K562 (cell line): ENCODE data around the gene KCTD17.

ENCODE experiments used
- CBX2 ChIP-seq: fragments of 200-600 bp; sonication (generic); IDR thresholded peaks from one replicate; pipeline ENCODE4 v1.6.1; 2012; ENCODE audit warnings: mild to moderate bottlenecking, low read length, inconsistent platforms; ENCODE audit not compliant: insufficient read depth, poor library complexity, severe bottlenecking
- DPF2 ChIP-seq: fragments of 450-650 bp; IDR thresholded peaks from 2 replicates; pipeline ENCODE4 v1.6.1; 2016
- EHMT2 ChIP-seq: fragments of 450-650 bp; IDR thresholded peaks from 2 replicates; pipeline ENCODE4 v1.6.1; 2018; ENCODE audit warnings: antibody characterized with exemption
- EZH2 ChIP-seq: IDR thresholded peaks from 2 replicates; pipeline ENCODE4 v1.6.1; 2012; ENCODE audit warnings: low read depth, mild to moderate bottlenecking, inconsistent platforms, low read length, borderline replicate concordance
- FOS ChIP-seq: IDR thresholded peaks from 3 replicates; pipeline ENCODE4 v1.6.1; 2011; ENCODE audit not compliant: insufficient read length; ENCODE audit errors: extremely low read depth
- MXI1 ChIP-seq: IDR thresholded peaks from 2 replicates; pipeline ENCODE4 v1.6.1; 2011; ENCODE audit warnings: low read depth, mild to moderate bottlenecking, improper control_type of control experiment, low read length
- TCF7L2 ChIP-seq: fragments of 150-350 bp; IDR thresholded peaks from 2 replicates; pipeline ENCODE4 v1.6.1; 2016; ENCODE audit warnings: low read depth, mild to moderate bottlenecking, low read length, moderate library complexity
- ZNF232 ChIP-seq: sonication (generic); formaldehyde crosslinking; IDR thresholded peaks from 2 replicates; pipeline ENCODE4 v1.8.0; 2022; ENCODE audit warnings: mild to moderate bottlenecking, missing genetic modification reagents
- TF ChIP-seq, protein P1 (sequence below), 3 experiments: IDR thresholded peaks in 2 of 3; conservative IDR thresholded peaks in 1 of 3; 2 replicates each; pipeline ENCODE4 v1.5.1; 2011 to 2012; ENCODE audit warnings: low read length in 3 of 3, mild to moderate bottlenecking in 3 of 3, control low read depth in 2 of 3, improper control_type of control experiment in 1 of 3, inconsistent platforms in 1 of 3, low read depth in 1 of 3, mixed read lengths in 1 of 3, moderate library complexity in 1 of 3; ENCODE audit not compliant: insufficient read depth in 2 of 3

DNA sequence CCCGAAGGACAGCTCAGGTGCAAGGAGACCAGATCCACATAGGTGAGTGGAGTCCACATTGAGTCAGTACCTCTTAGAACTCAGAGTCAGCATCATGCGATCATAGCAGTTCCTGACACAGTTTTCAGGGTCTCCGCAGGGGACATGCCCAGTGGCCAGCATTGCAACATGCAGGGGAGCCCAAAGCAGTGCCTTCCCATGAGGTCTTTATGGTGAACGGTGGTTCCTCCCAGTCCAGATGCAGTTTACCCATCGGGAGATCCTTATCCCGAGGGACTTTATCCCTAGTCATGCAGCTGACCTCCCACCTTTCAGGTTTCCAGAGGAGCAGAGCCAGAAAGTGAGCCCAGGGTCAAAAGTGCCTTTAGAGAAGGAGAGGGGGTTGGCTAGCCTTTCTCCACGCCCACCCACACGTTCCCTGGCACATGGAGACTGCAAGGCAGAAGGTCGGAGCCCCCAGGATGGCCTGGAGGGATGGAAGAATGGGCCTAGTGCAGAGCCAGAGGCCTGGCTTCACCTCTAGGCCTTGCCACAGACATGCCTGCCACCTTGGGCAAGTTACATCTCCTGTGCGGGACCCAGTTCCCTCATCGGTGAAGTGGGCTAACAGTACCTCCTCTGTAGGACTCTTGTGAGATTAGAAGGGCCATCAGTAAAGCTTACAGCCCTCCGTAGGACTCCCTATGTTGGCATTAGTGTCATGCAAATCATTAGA is 6.4 kb downstream of the KCTD17 start:
- TF ChIP-seq, protein P1, sequence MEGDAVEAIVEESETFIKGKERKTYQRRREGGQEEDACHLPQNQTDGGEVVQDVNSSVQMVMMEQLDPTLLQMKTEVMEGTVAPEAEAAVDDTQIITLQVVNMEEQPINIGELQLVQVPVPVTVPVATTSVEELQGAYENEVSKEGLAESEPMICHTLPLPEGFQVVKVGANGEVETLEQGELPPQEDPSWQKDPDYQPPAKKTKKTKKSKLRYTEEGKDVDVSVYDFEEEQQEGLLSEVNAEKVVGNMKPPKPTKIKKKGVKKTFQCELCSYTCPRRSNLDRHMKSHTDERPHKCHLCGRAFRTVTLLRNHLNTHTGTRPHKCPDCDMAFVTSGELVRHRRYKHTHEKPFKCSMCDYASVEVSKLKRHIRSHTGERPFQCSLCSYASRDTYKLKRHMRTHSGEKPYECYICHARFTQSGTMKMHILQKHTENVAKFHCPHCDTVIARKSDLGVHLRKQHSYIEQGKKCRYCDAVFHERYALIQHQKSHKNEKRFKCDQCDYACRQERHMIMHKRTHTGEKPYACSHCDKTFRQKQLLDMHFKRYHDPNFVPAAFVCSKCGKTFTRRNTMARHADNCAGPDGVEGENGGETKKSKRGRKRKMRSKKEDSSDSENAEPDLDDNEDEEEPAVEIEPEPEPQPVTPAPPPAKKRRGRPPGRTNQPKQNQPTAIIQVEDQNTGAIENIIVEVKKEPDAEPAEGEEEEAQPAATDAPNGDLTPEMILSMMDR (IDR thresholded peaks at IDR 0.05 in 2 of 3, conservative IDR thresholded peaks at IDR 0.05 in 1 of 3; ENCODE audit: insufficient read depth in 2 of 3, low read depth in 1 of 3, low read length in 3 of 3): no peak
- no peak for TF ChIP-seq MXI1
- TF ChIP-seq ZNF232 (CRISPR knock-in tag): no peak
- TF ChIP-seq EZH2: no peak
- no peak for TF ChIP-seq FOS
- no peak for TF ChIP-seq DPF2
- TF ChIP-seq TCF7L2: no peak
- TF ChIP-seq EHMT2: no peak
- TF ChIP-seq CBX2: no peak
